GM12875 (cell line): ENCODE data around the gene CTNNBIP1.
"Not testable (repeated sequence)": the region's sequence is repeated elsewhere in the genome, so short reads cannot be mapped to it uniquely, and the experiment has no call there.

Source experiments
- H3K4me3 ChIP-seq: one replicate; pipeline ENCODE4 v1.5.1; 2011; ENCODE audit warnings: low read depth, low read length, control low read depth
- TF ChIP-seq, protein P1 (sequence below): IDR thresholded peaks from 2 replicates; pipeline ENCODE4 v1.5.1; 2011; ENCODE audit warnings: low read depth, mild to moderate bottlenecking, control low read depth, inconsistent platforms, low read length, moderate library complexity, borderline replicate concordance; ENCODE audit not compliant: insufficient read depth

The CTNNBIP1 gene

DNA sequence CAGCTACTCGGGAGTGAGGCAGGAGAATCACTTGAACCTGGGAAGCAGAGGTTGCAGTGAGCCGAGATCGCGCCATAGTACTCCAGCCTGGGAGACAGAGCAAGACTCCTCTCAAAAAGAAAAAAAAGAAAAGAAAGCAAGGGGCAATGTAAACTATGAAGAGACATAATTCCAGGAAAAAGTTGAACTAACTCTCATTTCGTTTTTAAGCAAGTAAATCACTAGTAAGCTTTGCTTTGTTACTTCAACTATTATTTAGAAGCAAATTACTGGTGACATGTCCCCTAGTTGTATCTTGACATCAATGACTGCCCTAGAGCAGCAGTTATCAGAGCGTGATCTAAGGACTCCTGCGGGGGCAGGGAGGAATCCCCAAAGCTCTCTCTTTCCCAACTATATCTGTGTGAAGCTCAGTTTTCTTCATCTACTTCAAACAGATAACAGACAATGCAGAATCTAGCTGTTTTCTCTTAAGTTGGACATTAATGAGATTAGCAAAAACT lies 105.0 kb downstream of the CTNNBIP1 start:
- TF ChIP-seq, protein P1, sequence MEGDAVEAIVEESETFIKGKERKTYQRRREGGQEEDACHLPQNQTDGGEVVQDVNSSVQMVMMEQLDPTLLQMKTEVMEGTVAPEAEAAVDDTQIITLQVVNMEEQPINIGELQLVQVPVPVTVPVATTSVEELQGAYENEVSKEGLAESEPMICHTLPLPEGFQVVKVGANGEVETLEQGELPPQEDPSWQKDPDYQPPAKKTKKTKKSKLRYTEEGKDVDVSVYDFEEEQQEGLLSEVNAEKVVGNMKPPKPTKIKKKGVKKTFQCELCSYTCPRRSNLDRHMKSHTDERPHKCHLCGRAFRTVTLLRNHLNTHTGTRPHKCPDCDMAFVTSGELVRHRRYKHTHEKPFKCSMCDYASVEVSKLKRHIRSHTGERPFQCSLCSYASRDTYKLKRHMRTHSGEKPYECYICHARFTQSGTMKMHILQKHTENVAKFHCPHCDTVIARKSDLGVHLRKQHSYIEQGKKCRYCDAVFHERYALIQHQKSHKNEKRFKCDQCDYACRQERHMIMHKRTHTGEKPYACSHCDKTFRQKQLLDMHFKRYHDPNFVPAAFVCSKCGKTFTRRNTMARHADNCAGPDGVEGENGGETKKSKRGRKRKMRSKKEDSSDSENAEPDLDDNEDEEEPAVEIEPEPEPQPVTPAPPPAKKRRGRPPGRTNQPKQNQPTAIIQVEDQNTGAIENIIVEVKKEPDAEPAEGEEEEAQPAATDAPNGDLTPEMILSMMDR: no peak
- H3K4me3 ChIP-seq: no peak overlapping the region

DNA sequence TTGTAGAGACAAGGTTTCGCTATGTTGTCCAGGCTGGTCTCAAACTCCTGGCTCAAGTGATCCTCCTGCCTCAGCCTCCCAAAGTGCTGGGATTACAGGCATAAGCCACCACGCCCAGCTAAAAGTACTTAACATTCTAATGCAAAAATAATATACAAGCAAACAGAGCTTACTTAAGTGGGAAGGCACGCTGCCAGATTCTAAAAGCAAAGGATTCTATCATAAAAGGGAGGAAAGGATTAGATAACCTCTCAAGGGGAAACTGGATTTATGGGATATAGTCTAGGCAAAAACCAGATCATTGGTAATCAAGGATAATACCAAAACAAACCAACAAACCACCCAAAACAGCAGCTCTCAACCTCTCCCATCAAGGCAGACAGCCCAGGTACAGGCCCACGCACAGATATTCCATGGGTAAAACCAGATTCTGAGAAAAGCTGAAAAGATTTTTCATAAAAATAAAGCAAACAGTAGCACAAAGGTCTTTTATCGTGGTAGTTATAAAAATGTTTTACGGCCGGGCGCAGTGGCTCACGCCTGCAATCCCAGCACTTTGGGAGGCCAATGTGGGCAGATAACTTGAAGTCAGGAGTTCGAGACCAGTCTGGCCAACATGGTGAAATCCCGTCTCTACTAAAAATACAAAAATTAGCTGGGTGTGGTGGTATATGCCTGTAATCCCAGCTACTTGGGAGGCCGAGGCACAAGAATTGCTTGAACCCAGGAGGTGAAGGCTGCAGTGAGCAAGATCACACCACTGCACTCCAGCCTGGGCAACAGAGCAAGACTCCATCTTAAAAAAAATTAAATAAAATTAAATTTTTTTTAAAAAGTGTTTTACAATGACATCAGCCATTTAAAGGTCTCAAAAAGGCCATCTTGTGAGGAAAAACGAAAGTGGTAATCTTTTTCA lies 106.8 kb downstream of the CTNNBIP1 start:
- H3K4me3 ChIP-seq: not testable (repeated sequence)

DNA sequence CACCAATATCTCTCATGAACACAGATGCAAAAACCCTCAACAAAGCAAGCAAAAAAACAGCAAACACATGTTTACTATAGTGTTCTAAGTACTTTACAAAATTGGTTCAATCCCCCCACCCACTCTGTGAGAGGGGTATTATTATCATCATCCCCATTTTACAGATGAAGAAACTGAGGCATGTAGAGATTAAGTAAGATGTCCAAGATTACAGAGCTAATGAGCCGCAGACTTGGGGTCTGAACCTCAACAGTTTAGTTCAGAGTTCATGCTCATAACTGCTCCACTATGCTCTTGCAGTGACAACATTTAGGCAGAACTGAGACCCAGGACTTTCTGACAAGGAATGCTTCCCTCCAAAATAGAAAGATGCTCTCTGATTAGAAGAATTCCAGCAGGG lies 108.2 kb downstream of the CTNNBIP1 start:
- TF ChIP-seq, protein P1: no peak

More for the DNA sequence above, 108.2 kb downstream of the CTNNBIP1 start:
- H3K4me3 ChIP-seq: no peak overlapping the region
